GM12878 (cell line): ENCODE data around the gene NTRK3. TPM values are rescaled to one million over a fixed set of nuclear protein-coding genes. Genes with fewer than 3 reads are reported as not detected.

Experiments
- ATAC-seq: fragments of 200-7000 bp; cut with Tn5 transposase; 3 replicates; pipeline ENCODE4 v1.9.1; 2020; ENCODE audit warnings: mild to moderate bottlenecking, moderate library complexity
- BruUV-seq: library from RNA; stranded (reverse); fragments of 400-500 nt; replicated peaks from 2 replicates; lab custom pipeline; 2021; lab: Mats Ljungman, UMichigan
- CTCF ChIA-PET: fragments of 300-600 bp; sonication (Branson Sonifier 250); formaldehyde crosslinking; extraction: SDS; loops from one replicate; lab custom pipeline; 2021; ENCODE audit warnings: inconsistent platforms; lab: Yijun Ruan, JAX
- POLR2A ChIA-PET: fragments of 350-600 bp; formaldehyde crosslinking; extraction: SDS; loops from one replicate; lab custom pipeline; 2021; ENCODE audit warnings: inconsistent platforms; lab: Charles Lee
- RAD21 ChIA-PET: fragments of 300-600 bp; sonication (Branson Sonifier 250); formaldehyde crosslinking; loops from one replicate; lab custom pipeline; 2023; ENCODE audit warnings: antibody characterized with exemption; ENCODE audit not compliant: unreplicated experiment; lab: Charles Lee
- SMC1A ChIA-PET: fragments of 300-600 bp; sonication (Branson Sonifier 250); formaldehyde crosslinking; loops from one replicate; lab custom pipeline; 2023; ENCODE audit not compliant: unreplicated experiment, uncharacterized antibody; lab: Charles Lee
- DNase-seq: peaks from one replicate; pipeline ENCODE4 v3.0.0-alpha.2; 2011; ENCODE audit warnings: low read depth, low spot score
- FAIRE-seq: peaks from 3 replicates; lab custom pipeline; 2011; peaks lifted over from hg19 to GRCh38; lab: Jason Lieb, UNC
- H2AFZ ChIP-seq: 2 replicates; pipeline ENCODE4 v1.6.0; 2011; ENCODE audit warnings: low read depth, low read length, control low read depth; ENCODE audit not compliant: control insufficient read depth
- H3K27ac ChIP-seq: 2 replicates; pipeline ENCODE4 v1.5.1; 2011; ENCODE audit warnings: control low read depth; ENCODE audit not compliant: control insufficient read depth, insufficient read depth
- H3K27me3 ChIP-seq, 2 experiments: replicated peaks in 1 of 2; 2 replicates each; pipeline versions ENCODE4 v1.6.0 to v1.6.1; 2011; ENCODE audit warnings: low read length in 1 of 2; ENCODE audit not compliant: control insufficient read depth in 2 of 2, insufficient read depth in 2 of 2
- H3K36me3 ChIP-seq, 2 experiments: 2 replicates each; pipeline ENCODE4 v1.5.1; 2011; ENCODE audit warnings: low read length in 1 of 2; ENCODE audit not compliant: control insufficient read depth in 2 of 2, insufficient read depth in 2 of 2
- H3K4me1 ChIP-seq: 2 replicates; pipeline ENCODE4 v1.6.1; 2011; ENCODE audit warnings: mild to moderate bottlenecking, low read length, moderate library complexity, mixed read lengths; ENCODE audit not compliant: control insufficient read depth, insufficient read depth
- H3K4me2 ChIP-seq: 2 replicates; pipeline ENCODE4 v1.6.0; 2011; ENCODE audit warnings: control low read depth; ENCODE audit not compliant: control insufficient read depth, insufficient read depth
- H3K4me3 ChIP-seq: fragments of 200-600 bp; sonication (generic); 2 replicates; pipeline ENCODE4 v1.5.1; 2016
- H3K79me2 ChIP-seq: 2 replicates; pipeline ENCODE4 v1.6.0; 2011; ENCODE audit warnings: low read length; ENCODE audit not compliant: control insufficient read depth, insufficient read depth
- H3K9ac ChIP-seq: 2 replicates; pipeline ENCODE4 v1.8.0; 2011; ENCODE audit warnings: low read length, control low read depth, mixed read lengths; ENCODE audit not compliant: control insufficient read depth, insufficient read depth
- H3K9me3 ChIP-seq: replicated peaks from 3 replicates; pipeline ENCODE4 v1.5.1; 2011; ENCODE audit warnings: mild to moderate bottlenecking, low read length; ENCODE audit not compliant: control insufficient read depth, insufficient read depth
- H4K20me1 ChIP-seq: 2 replicates; pipeline ENCODE4 v1.6.0; 2011; ENCODE audit not compliant: control insufficient read depth, insufficient read depth
- CBX3 ChIP-seq: fragments of 200-600 bp; sonication (generic); IDR thresholded peaks from 2 replicates; pipeline ENCODE4 v1.6.1; 2016; ENCODE audit warnings: low read depth, borderline replicate concordance
- CEBPB ChIP-seq, 2 experiments: fragments of 150-350 bp in 1 of 2; IDR thresholded peaks; 2 replicates each; pipeline ENCODE4 v1.6.1; 2012 to 2014; ENCODE audit warnings: low read depth in 2 of 2, low read length in 2 of 2, borderline replicate concordance in 1 of 2, inconsistent platforms in 1 of 2
- CUX1 ChIP-seq: IDR thresholded peaks from 2 replicates; pipeline ENCODE4 v1.6.1; 2012; ENCODE audit warnings: improper control_type of control experiment, low read depth, low read length; ENCODE audit not compliant: insufficient replicate concordance
- FOXM1 ChIP-seq: IDR thresholded peaks from 2 replicates; pipeline ENCODE4 v1.6.1; 2012; ENCODE audit warnings: low read depth, mild to moderate bottlenecking, inconsistent platforms, low read length, moderate library complexity
- KAT2A ChIP-seq: conservative IDR thresholded peaks from 2 replicates; pipeline ENCODE4 v1.6.1; 2011; ENCODE audit warnings: low read depth, low read length; ENCODE audit not compliant: control insufficient read depth
- KDM1A ChIP-seq: fragments of 200-600 bp; sonication (generic); IDR thresholded peaks from 2 replicates; pipeline ENCODE4 v1.6.1; 2016; ENCODE audit warnings: borderline replicate concordance
- NFIC ChIP-seq: IDR thresholded peaks from 2 replicates; pipeline ENCODE4 v1.6.1; 2012; ENCODE audit warnings: low read depth, mild to moderate bottlenecking, inconsistent platforms, low read length, moderate library complexity
- NFYB ChIP-seq: IDR thresholded peaks from 2 replicates; pipeline ENCODE4 v1.6.1; 2011; ENCODE audit warnings: low read depth, mild to moderate bottlenecking, low read length, improper control_type of control experiment, moderate library complexity; ENCODE audit not compliant: insufficient read depth
- NR2C2 ChIP-seq: IDR thresholded peaks from 2 replicates; pipeline ENCODE4 v1.6.1; 2011; ENCODE audit warnings: borderline replicate concordance, low read depth; ENCODE audit not compliant: control insufficient read depth, insufficient read length
- WGBS: methylation state at CpG from one replicate; pipeline ENCODE4 v1.1.6; 2016; ENCODE audit warnings: low lambda C conversion rate; ENCODE audit not compliant: insufficient replicate concordance, insufficient coverage; ENCODE audit errors: missing lambda C conversion rate; 5-methylcytosine and 5-hydroxymethylcytosine counted together
- in situ Hi-C: fragments of 300-500 bp; cut with MboI; formaldehyde crosslinking; loops from 9 replicates; pipeline ENCODE4 v1.14.3; 2018; ENCODE audit warnings: mixed read lengths
- intact Hi-C: fragments of 100-400 bp; cut with micrococcal nuclease; formaldehyde crosslinking; loops from one replicate; pipeline ENCODE4 v1.14.2; 2022; ENCODE audit not compliant: unreplicated experiment
- polyA plus RNA-seq, 11 experiments: library from polyadenylated mRNA; depleted of rRNA in 4 of 11; unstranded in 6 of 11; stranded (reverse) in 5 of 11; fragments of >200 nt; fragmentation: Nextera tagmentation in 4 of 11; fragmentation: Illumina TruSeq in 1 of 11; extraction: Ambion mirVana in 4 of 11; extraction: Trizol in 1 of 11; gene quantifications; 1 replicate in 1 of 11; 2 replicates in 10 of 11; pipeline versions ENCODE4 v1.2.1 to v1.2.3, GENCODE V29; 2011 to 2016; ENCODE audit warnings: inconsistent platforms in 2 of 11, missing spikeins in 2 of 11, low read depth in 1 of 11
- total RNA-seq, 4 experiments: library from RNA; depleted of rRNA in 3 of 4; stranded (reverse); fragments of >200 nt in 3 of 4; fragmentation: Illumina TruSeq in 1 of 4; extraction: Trizol in 1 of 4; gene quantifications; 2 replicates each; pipeline versions ENCODE4 v1.2.1 to v1.2.3, GENCODE V29; 2013 to 2021

Gene NTRK3
- total and polyA plus RNA-seq, 10 of the 15 experiments (the other 5 are each of a cell fraction or from before 2014, with no cell fraction given): not detected

- TF ChIP-seq CUX1: no peak
- TF ChIP-seq NR2C2: no peak
- TF ChIP-seq FOXM1: no peak
- TF ChIP-seq KAT2A: no peak
- TF ChIP-seq CEBPB (IDR thresholded peaks at IDR 0.05; ENCODE audit: borderline replicate concordance in 1 of 2, low read depth in 2 of 2, low read length in 2 of 2): no peak
- TF ChIP-seq KDM1A: no peak
Measured at GRCh38 chr15:87873516-87873915, 383.0 kb downstream of the NTRK3 start (continued).

DNA sequence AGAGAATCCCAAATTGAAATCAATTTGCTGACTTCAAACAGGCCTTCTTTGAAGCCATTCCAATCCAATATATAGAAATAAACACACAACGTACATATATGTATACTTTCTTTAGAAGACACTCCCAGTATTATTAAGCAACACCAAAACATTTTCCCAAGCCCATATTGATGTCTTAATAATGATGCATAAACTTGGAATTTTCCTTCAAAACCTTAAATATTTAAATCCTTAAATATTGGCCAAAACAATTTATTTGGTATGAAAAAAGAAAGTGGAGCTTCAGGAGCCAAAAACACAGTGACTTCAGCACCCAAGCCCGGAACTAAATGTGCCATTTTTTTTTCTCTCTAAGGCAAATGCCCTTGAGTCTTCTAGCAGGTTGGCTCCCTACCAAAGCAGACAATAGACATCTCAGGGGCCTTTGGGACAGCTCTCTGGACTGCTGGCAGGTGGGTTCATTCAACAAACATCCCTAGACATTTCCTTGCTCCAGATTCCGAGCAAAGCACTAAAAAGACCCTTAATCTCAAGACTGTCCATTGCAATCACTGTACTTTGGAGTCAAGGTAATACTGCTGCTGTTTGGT lies 384.7 kb downstream of the NTRK3 start:
- H3K79me2 ChIP-seq: no peaks in the 10 kb centered on the region
- ChIA-PET SMC1A (no interaction called here), RAD21 (no interaction called here), CTCF (no interaction called here), POLR2A (no interaction called here)
- H3K27ac ChIP-seq: no peak overlapping the region
- in situ Hi-C loops (no loop called here), intact Hi-C loops (no loop called here)
- TF ChIP-seq NFYB (no peak), CBX3 (no peak), NFIC (no peak)
- H3K27me3 ChIP-seq: no peaks in the 10 kb centered on the region
- H3K36me3 ChIP-seq: no peaks in the 10 kb centered on the region
- H3K4me2 ChIP-seq: no peak overlapping the region
- no peaks in the 10 kb centered on the region for H3K4me1 ChIP-seq
- DNase-seq: no peak
- H3K9ac ChIP-seq: no peak overlapping the region
- H3K4me3 ChIP-seq: no peak overlapping the region
- no peak overlapping the region for H2AFZ ChIP-seq
- no peak for FAIRE-seq
- BruUV-seq: no TSS peak
- no peaks in the 10 kb centered on the region for H3K9me3 ChIP-seq
- ATAC-seq: no peak
- no peaks in the 10 kb centered on the region for H4K20me1 ChIP-seq
- WGBS: 29% methylated on average over 3 of the region's 3 CpGs
